Measurements from ENCODE around the gene BNC2.

DNA sequence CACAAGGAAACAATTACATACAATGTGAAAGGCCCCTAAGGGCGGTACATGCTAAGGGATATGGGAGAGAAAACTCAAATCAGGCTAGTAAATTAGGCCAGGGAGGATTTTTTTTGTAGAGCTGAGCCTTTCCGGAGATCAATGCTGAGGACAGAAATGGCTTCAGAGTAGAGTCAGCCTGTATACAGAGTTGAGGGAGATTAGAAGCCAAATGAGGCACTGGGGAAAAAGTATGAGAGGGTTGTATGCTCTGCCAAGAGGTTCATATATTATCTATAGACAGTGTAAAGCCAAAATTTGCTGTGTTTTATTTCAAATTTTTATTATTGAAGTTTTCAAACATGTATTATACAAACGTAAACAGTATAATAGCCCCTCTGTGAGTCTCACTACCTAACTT, 103.1 kb downstream of the BNC2 start:
- TF ChIP-seq, protein P1, sequence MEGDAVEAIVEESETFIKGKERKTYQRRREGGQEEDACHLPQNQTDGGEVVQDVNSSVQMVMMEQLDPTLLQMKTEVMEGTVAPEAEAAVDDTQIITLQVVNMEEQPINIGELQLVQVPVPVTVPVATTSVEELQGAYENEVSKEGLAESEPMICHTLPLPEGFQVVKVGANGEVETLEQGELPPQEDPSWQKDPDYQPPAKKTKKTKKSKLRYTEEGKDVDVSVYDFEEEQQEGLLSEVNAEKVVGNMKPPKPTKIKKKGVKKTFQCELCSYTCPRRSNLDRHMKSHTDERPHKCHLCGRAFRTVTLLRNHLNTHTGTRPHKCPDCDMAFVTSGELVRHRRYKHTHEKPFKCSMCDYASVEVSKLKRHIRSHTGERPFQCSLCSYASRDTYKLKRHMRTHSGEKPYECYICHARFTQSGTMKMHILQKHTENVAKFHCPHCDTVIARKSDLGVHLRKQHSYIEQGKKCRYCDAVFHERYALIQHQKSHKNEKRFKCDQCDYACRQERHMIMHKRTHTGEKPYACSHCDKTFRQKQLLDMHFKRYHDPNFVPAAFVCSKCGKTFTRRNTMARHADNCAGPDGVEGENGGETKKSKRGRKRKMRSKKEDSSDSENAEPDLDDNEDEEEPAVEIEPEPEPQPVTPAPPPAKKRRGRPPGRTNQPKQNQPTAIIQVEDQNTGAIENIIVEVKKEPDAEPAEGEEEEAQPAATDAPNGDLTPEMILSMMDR (IDR thresholded peaks at IDR 0.05; ENCODE audit: low read length): no peak
- no peak for TF ChIP-seq EZH2 (IDR thresholded peaks at IDR 0.05; ENCODE audit: borderline replicate concordance, low read length)
